Measurements from ENCODE around the gene VEGFA.

VEGFA gene

DNA sequence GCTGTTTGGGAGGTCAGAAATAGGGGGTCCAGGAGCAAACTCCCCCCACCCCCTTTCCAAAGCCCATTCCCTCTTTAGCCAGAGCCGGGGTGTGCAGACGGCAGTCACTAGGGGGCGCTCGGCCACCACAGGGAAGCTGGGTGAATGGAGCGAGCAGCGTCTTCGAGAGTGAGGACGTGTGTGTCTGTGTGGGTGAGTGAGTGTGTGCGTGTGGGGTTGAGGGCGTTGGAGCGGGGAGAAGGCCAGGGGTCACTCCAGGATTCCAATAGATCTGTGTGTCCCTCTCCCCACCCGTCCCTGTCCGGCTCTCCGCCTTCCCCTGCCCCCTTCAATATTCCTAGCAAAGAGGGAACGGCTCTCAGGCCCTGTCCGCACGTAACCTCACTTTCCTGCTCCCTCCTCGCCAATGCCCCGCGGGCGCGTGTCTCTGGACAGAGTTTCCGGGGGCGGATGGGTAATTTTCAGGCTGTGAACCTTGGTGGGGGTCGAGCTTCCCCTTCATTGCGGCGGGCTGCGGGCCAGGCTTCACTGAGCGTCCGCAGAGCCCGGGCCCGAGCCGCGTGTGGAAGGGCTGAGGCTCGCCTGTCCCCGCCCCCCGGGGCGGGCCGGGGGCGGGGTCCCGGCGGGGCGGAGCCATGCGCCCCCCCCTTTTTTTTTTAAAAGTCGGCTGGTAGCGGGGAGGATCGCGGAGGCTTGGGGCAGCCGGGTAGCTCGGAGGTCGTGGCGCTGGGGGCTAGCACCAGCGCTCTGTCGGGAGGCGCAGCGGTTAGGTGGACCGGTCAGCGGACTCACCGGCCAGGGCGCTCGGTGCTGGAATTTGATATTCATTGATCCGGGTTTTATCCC, at the start of gene VEGFA:
Gene VEGFA (plus strand): TSS at position 686 of the 846 bp plus-strand sequence.
- peak; percentile 80 for DNase-seq

DNA sequence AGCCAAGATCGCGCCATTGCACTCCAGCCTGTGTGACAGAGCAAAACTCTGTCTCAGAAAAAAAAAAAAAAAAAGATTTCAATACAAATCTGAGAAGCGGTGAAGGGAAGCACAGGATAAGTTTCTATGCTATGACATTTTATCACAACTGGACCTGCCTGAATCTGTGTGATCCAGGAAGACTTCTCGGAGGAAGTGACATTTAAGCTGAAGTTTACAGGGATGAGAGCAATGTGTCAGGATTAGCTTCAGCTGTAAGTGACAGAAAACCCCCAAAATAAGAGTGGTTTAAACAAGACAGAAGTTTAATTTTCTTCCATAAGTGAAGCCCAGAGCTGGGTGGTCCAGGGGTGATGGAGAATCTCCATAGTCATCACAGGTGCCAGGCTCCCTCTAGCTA, 49.0 kb upstream of the VEGFA start:
- no peak for DNase-seq

GRCh38 chr6:43722920-43723545, 47.0 kb upstream of the VEGFA start:
- DNase-seq, result no peak

GRCh38 chr6:43723737-43724295, 46.2 kb upstream of the VEGFA start:
- peak; percentile 37 for DNase-seq

DNA sequence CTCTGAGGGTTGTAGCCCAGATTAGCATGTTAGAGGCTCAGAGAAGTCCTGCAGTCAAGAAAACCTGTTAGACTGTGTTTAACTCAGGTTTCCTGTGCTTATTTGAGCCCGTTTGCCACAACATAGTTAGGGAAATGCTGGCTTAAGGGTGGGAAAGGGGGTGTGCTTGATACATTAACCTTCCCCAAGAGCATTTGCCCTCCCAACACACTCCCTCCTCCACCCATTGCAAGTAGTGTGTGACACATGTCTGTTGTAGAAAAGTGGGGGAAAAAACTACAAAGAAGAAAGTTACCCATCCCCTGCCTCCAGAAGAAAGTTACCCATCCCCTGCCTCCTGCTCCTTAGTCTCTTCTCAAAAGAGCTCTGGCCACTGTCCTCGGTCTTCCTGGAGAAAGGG, 45.7 kb upstream of the VEGFA start:
- no peak for DNase-seq

GRCh38 chr6:43724914-43725642, 44.9 kb upstream of the VEGFA start:
- peak; percentile 41 for DNase-seq

GRCh38 chr6:43725643-43726580, 44.1 kb upstream of the VEGFA start:
- no peak for DNase-seq

- DNase-seq, result no peak
These were observed 42.4 kb upstream of the VEGFA start for GRCh38 chr6:43727634-43728033.

GRCh38 chr6:43728586-43728985, 41.4 kb upstream of the VEGFA start:
- no peak for DNase-seq

- DNase-seq, result no peak
These were observed 40.5 kb upstream of the VEGFA start for GRCh38 chr6:43729537-43729936.

DNA sequence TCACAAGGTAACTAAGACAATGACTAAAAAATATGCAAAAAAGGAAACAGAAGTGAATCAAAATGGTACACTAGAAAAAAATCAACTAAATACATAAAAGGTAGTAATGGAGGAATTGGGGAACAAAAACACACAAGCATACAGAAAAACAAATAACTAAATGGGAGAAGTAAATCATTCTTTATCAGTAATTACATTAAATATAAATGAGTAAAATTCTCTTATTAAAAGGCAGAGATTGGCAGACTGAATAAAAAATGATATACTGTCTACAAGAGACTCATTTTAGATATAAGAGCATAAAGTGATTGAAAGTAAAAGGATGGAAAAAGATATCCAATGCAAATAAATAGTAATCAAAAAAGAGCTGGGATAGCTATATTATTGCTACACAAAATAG, 39.4 kb upstream of the VEGFA start:
- DNase-seq, result no peak

DNA sequence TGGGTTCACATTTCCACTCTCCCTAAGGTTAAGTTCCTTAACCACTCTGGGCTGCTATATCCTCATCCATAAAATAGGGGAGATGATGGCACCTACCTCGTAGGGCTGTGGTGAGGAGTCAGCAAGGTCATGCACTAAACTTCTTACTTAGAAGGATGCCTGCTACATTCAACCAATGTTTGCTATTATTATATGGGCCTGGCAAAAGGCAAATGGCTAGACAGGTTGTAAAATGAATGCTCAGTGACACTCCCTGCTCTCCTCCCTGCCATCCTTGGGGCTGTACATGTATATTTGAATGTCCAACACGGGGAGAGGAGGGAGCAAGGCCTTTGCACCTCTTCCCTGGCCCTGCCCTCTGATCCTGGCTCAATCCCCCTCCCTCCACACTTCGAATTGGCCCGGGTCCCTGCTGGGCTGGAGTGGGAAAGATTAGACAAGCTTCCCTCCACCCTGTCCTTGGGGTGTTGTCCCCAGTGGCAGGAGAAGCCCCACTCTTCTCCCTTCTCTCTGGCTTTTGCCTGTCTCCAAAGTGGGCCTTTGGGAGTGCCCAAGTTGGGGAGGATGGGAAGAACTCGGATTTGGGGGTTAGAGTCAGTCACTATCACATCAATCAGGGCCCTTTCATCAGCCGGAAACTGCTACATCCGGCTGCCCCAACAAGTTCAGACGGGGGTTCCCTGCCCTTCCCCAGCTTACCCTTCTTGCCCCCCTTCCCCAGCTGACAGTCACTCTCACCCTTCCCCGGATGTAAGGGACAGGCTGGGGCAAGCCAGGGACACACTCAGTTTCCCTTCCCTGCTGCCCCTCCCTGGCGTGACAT, 36.3 kb upstream of the VEGFA start:
- DNase-seq, result peak; percentile 29

GRCh38 chr6:43734294-43734665, 35.7 kb upstream of the VEGFA start:
- DNase-seq, result no peak

GRCh38 chr6:43735642-43736199, 34.3 kb upstream of the VEGFA start:
- no peak for DNase-seq

GRCh38 chr6:43736211-43736786, 33.7 kb upstream of the VEGFA start:
- DNase-seq, result no peak

DNA sequence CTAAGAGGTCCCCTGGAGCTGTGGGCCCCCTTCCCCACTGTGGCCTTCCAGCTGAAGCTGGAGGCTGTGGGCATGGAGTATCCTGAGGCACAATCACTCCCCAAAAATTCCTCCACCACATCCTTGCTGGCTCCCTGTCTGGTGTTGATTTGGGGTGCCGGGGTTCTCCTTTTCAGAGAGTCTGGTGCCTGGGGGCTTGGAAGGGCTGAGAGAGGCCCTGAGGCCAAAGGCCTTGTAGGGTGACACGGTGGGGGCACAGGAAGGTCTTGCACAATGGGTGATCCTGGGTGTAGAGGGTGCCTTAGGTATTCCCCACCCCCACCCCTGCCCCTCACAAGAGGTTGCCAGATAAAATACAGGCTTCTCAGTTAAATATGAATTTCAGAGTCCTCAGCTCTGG, 33.2 kb upstream of the VEGFA start:
- no peak for DNase-seq

DNA sequence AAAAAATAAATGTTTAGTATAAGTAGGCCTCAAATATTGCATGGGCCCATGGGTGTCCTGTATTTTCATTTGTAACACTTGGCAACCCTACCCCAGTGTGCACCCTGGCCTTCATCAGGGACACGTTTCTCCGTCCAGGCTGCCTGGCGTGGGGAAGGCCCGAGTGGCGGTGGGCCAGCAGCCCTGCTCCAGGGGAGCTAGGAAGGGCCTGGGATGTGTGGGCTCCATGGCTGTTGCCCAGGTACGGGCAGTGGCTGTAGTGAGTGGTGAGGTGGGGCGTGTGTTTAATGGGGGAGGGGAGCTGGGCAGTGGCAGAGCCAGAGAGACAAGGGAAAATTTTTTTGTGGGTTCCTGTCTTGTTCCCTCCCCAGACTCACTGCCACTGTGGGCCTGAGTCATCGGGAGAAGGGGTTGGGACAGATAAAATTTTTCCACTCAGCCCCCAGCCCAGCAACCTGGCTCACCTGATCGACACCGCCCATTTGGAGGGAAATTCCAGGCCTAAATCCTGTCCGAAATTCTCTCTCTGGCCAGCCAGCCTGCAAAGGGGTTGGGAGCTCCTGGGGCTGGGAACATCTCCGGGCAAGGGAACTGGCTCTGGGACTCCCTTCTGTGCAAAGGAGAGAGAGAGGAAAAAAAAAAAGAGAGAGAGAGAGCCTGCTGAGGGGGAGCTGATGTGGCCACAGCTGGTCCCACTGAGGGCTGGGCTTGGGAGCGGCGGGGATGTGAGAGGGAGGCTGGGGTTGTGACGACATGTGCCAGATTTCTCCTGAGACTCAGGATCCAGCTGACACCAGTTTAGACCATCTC, 32.5 kb upstream of the VEGFA start:
- DNase-seq, result no peak

- DNase-seq, result no peak
These were observed 31.7 kb upstream of the VEGFA start for GRCh38 chr6:43738267-43738676.

DNA sequence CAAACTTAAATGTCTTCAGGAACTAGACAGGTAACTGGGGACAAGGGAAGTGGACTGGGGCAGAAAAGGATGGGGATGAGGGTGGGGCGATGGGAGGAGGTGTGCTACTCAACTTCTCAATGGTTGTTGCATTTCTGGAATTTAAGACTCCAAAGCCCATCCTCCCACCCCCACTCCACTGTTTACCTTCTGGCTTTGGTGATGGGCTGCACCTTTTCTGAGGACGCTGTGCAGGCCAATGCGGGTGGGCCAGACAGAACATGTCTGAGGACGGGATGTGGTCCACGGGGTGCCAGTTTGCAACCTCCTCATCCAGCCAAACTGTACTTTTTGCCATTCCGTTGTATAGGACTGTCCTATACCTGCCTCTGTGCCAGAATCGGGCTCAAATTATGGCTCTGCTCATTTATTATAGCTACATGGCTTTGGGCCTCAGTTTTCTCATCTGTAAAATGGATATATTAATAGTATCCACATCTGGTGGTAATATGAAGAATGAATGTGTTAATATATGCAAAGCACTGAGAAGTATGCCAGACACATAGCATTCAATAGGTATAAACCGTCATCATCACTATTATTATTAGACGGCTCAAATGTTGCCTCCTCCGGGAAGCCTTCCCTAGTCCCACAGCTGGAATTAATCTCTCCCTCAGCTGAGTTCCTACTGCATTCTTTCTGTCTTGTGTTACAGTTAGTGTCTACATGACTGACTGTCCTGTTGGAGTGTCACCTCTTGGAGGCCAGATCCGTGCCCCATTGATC, 31.0 kb upstream of the VEGFA start:
- no peak for DNase-seq

Measured in CD4-positive, alpha-beta T cell treated with Interleukin-4 for 4 hours (primary cell).